ENCODE data around the gene SLC25A1.
A peak's percentile ranks its signal among the peaks of the same experiment; 100 is the strongest.

Gene SLC25A1

DNA sequence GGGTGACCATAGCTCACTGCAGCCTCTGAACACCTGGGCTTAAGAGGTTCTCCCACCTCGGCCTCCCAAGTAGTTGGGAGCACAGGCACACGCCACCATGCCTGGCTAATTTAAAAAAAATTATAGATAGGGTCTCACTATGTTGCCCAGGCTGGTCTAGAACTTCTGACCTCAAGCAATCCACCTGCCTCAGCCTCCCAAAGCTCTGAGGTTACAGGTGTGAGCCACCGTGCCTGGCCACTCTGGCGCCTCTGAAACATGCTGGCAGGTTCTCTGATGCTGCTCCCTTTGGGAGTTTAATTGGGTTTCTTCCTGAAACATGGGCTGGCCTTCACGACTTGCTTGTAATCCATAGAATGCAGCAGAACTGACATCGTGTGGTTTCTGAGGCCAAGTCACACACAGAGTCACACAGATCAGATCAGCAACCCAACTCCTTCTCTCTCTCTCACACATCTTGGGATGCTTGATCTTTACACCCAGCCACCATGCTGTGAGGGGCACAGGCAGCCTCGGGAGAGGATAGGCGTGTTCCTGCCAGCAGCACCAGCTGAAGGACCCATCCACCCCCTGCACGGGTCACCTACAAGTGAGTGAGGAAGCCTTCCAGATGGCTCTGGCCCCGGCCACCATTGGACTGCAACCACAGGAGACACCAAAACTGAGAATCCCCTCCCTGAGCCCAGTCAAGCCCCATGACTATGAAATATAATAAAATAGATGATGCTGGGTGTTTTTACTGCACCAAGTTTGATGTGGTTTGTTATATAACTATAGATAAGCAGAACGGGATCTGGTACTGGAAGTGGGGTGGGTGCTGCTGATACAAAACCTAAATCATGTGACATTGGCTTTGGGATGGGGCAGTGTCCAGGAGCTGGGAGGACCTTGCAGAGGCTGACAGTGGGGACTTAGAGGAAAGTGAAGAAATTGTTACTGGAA lies 25.3 kb downstream of the SLC25A1 start:
- Histone ChIP-seq H3K27me3 (ENCODE audit: insufficient read depth, low read length) (peaks cover 71% of the 10 kb centered on the region), H3K9ac (ENCODE audit: low read depth, low read length) (no peak overlapping the region), H3K9me3 (ENCODE audit: insufficient read depth, low read depth, low read length) (peaks cover 4% of the 10 kb centered on the region; the same call in 1 of the 2 replicates), H3K36me3 (ENCODE audit: insufficient read depth, low read length) (no peaks in the 10 kb centered on the region), H3K4me3 (ENCODE audit: low read length) (no peak overlapping the region), H3K4me1 (ENCODE audit: insufficient read depth, low read length) (no peaks in the 10 kb centered on the region), H3K27ac (ENCODE audit: low read depth, low read length) (no peak overlapping the region)
- 69% methylated on average over 11 of the region's 11 CpGs for WGBS

DNA sequence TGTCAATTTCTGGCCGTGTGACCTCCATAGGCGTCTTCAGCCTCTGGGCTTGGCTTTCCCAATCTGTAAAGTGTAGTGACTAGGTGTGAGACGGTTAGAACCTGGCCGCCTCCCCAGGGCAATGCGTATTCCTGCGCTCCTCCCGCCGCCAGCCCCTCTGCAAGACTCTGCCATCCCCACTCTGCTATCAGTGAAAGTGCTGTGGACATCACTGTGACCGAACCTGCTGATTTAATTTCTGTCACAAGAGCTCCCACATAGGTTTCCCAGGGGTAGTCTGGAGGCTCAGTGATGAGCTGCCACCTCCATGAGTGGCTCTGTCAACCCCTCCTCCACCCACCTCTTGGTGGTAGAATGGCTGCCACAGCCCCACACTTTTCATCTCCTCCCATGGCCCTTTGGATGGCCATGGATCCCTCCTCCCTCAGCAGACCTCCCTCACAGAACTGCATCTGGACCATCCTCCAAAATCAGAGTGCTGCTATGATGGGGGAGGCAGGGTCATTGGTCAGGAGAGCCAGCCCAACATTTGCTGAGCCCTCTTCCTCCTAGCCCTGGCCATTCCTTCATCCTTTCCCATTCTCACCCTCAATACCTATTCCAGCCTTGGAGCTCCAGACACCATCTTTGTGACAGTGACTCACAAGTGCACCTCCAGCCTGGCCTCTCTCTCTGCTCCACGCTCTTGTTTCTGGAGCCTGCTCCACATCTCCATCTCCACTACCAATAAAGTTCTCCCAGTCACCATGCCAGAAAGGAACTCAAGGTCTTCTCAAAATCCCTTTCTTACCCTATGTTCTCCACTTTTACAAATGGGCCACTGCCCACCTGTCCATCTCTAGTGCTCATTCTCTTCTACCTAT lies 27.0 kb downstream of the SLC25A1 start:
- no peak overlapping the region for H3K9ac ChIP-seq (ENCODE audit: low read depth, low read length)
- 57% methylated on average over 10 of the region's 10 CpGs for WGBS
- H3K4me1 ChIP-seq (ENCODE audit: insufficient read depth, low read length): peaks cover 5% of the 10 kb centered on the region; the same call in 1 of the 2 replicates
- H3K36me3 ChIP-seq (ENCODE audit: insufficient read depth, low read length): no peaks in the 10 kb centered on the region
- H3K4me3 ChIP-seq (ENCODE audit: low read length): peak overlapping the region; percentile 27; the same call in 1 of the 2 replicates
- peaks cover 87% of the 10 kb centered on the region for H3K27me3 ChIP-seq (ENCODE audit: insufficient read depth, low read length)
- H3K27ac ChIP-seq (ENCODE audit: low read depth, low read length): no peak overlapping the region
- H3K9me3 ChIP-seq (ENCODE audit: insufficient read depth, low read depth, low read length): peaks cover 4% of the 10 kb centered on the region; the same call in 1 of the 2 replicates

DNA sequence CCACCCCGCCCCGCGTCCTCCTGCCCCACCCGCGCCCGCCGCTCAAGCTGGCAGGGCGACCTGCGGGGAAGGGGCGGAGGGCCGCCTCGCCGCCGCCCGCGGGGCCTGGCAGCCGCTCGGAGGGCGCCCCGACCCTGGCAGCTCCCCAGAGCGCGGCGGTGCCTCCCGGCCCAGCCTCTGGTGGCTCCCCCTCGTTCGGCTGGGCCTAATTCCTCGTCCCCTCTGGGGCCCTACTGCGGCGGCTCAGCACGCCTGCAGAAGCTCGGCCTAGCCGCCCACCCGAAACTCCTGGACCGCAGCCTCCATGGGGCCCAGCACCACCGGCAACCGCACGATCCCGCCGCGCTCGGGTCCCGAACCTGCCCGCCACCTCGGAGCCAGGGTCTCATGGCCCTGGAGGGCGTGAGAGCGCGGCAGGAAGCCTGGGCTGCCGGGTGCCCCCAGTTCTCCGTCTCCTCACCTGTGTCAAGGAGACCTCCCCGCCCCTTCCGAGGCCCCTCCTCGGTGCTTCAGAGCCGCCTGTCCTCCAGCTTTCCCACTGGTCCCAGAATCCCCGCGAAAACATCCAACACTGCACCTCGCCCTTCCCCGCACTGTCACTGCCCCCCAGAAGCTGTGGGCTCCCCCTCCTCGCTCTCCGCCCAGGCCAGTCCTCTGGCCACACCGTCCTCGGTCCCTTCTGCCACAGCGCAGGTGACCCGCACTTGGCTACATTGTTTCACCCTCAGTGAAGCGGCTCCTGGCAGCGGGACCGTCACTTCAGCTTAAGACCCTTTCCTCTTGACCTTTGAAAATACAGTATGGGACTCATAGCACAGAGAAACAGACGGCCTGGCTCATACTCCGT lies 27.8 kb downstream of the SLC25A1 start:
- H3K9me3 ChIP-seq (ENCODE audit: insufficient read depth, low read depth, low read length): peaks cover 4% of the 10 kb centered on the region; the same call in 1 of the 2 replicates
- H3K4me3 ChIP-seq (ENCODE audit: low read length): peak overlapping the region; percentile 27; the same call in 1 of the 2 replicates
- peaks cover 5% of the 10 kb centered on the region; the same call in 1 of the 2 replicates for H3K4me1 ChIP-seq (ENCODE audit: insufficient read depth, low read length)
- no peak overlapping the region for H3K9ac ChIP-seq (ENCODE audit: low read depth, low read length)
- H3K27ac ChIP-seq (ENCODE audit: low read depth, low read length): no peak overlapping the region
- WGBS: 18% methylated on average over 67 of the region's 68 CpGs
- H3K27me3 ChIP-seq (ENCODE audit: insufficient read depth, low read length): peaks cover 84% of the 10 kb centered on the region
- no peaks in the 10 kb centered on the region for H3K36me3 ChIP-seq (ENCODE audit: insufficient read depth, low read length)

DNA sequence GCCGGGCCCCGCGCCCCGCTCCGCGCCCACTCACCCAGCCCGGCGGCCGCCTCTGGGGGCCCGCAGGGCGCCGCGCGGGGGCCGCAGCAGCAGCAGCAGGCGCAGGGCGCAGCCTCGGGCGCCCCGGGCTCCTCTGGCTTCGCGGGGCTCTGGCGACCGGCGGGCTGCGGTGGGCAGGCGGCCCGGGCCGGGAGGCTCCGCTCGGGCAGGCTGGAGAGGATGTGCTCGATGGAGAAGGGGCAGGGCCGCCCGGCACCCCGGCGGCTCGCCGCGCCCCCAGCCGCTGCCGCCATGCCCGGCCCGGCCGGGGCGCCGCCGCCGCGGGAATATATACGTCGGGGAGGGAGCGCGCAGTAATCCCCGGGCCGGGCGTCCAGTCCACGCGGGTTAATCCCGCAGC lies 28.5 kb downstream of the SLC25A1 start, which contains the start of gene GSC2:
Gene GSC2 (minus strand): TSS at position 302 of the 400 bp plus-strand sequence. CDS start 9 bp downstream, at position 293.
- no peak within 1 kb of the TSS for H3K27ac ChIP-seq (ENCODE audit: low read depth, low read length)
- H3K36me3 ChIP-seq (ENCODE audit: insufficient read depth, low read length): no peaks in the 10 kb centered on the region
- H3K4me3 ChIP-seq (ENCODE audit: low read length): peak within 1 kb of the TSS; percentile 45
- peaks cover 5% of the 10 kb centered on the region; the same call in 1 of the 2 replicates for H3K4me1 ChIP-seq (ENCODE audit: insufficient read depth, low read length)
- H3K27me3 ChIP-seq (ENCODE audit: insufficient read depth, low read length): peaks cover 80% of the 10 kb centered on the region
- H3K9me3 ChIP-seq (ENCODE audit: insufficient read depth, low read depth, low read length): peaks cover 4% of the 10 kb centered on the region; the same call in 1 of the 2 replicates
- 3% methylated on average over 59 of the region's 59 CpGs for WGBS
- H3K9ac ChIP-seq (ENCODE audit: low read depth, low read length): peak within 1 kb of the TSS; percentile 0; the same call in 1 of the 2 replicates

DNA sequence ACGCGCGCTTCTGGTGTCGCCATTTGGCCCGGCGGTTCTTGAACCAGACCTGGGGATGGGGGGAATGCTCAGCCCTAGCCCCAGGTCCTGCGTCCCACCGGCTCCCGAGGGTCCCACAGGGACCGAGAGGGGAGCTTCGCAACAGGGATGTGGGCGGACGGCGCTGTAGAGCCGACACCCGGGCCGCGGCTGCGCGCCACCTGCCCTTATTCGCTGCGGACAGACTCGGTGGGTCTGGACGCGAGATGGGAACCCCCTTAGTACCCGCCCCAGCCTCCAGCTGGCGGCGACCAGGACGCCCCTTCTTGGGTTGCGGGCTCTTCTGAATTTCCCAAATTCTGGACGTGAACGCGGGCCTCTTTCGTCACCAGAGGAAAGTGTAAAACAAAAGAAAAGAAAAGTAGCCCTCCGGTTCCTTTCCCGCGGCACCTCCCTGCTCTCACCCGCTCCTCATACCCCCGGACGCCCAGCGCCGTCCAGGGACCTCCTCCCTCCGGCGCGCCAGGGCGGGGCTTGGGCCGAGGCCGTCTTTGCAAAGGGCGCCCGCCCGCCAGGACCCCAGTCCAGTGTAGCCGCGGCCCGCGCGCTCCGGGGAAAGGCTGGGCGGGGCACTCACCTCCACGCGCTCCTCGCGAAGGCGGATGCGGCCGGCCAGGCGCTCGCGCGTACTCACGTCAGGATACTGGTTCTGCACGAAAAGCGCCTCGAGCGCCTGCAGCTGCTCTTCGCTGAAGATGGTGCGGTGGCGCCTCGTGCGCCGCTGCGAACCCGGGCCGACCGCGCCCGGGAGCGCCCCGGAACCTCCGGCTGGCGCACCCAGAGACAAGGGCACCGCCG lies 29.3 kb downstream of the SLC25A1 start:
- Histone ChIP-seq H3K4me3 (ENCODE audit: low read length) (peak overlapping the region; percentile 45), H3K9me3 (ENCODE audit: insufficient read depth, low read depth, low read length) (peaks cover 4% of the 10 kb centered on the region; the same call in 1 of the 2 replicates), H3K36me3 (ENCODE audit: insufficient read depth, low read length) (no peaks in the 10 kb centered on the region), H3K27me3 (ENCODE audit: insufficient read depth, low read length) (peaks cover 77% of the 10 kb centered on the region), H3K9ac (ENCODE audit: low read depth, low read length) (peak overlapping the region; percentile 0; the same call in 1 of the 2 replicates), H3K4me1 (ENCODE audit: insufficient read depth, low read length) (peaks cover 5% of the 10 kb centered on the region; the same call in 1 of the 2 replicates), H3K27ac (ENCODE audit: low read depth, low read length) (no peak overlapping the region)
- WGBS: 12% methylated on average over 92 of the region's 92 CpGs

DNA sequence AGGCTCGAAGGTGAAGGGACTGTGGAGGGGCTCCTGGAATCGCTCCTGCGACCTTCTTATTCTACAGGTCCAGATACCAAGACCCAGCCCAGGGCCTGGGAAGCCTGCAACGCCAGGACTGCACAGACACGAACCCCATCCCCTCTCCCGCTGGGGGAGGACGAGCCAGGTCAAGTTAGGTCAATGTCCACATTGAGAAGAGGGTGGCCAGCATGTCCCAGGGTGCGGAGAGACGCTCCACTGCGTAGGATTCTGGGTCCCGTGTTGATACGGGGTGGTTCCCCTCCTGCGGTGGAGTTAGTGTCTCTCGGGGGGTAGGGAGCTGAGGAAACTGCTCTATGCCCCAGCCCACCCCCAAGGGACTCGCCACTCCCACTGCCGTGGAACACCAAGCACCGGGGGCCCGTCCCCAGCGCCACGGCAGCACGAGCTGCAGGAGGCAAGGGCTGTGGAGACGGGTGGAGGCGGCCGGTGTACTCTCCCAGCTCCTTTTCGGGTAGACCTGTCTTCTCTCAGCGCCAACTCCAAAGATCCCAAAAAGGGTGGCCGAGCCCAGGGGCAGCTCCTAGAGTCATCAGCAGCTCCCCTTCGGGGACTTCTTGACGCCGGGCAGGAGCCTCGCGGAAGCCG lies 30.0 kb downstream of the SLC25A1 start:
- Histone ChIP-seq H3K9ac (ENCODE audit: low read depth, low read length) (no peak overlapping the region), H3K4me3 (ENCODE audit: low read length) (peak overlapping the region; percentile 45; the same call in 1 of the 2 replicates), H3K9me3 (ENCODE audit: insufficient read depth, low read depth, low read length) (peaks cover 4% of the 10 kb centered on the region; the same call in 1 of the 2 replicates), H3K4me1 (ENCODE audit: insufficient read depth, low read length) (peaks cover 5% of the 10 kb centered on the region; the same call in 1 of the 2 replicates), H3K27me3 (ENCODE audit: insufficient read depth, low read length) (peaks cover 73% of the 10 kb centered on the region), H3K27ac (ENCODE audit: low read depth, low read length) (no peak overlapping the region), H3K36me3 (ENCODE audit: insufficient read depth, low read length) (no peaks in the 10 kb centered on the region)
- WGBS: 76% methylated on average over 33 of the region's 33 CpGs

DNA sequence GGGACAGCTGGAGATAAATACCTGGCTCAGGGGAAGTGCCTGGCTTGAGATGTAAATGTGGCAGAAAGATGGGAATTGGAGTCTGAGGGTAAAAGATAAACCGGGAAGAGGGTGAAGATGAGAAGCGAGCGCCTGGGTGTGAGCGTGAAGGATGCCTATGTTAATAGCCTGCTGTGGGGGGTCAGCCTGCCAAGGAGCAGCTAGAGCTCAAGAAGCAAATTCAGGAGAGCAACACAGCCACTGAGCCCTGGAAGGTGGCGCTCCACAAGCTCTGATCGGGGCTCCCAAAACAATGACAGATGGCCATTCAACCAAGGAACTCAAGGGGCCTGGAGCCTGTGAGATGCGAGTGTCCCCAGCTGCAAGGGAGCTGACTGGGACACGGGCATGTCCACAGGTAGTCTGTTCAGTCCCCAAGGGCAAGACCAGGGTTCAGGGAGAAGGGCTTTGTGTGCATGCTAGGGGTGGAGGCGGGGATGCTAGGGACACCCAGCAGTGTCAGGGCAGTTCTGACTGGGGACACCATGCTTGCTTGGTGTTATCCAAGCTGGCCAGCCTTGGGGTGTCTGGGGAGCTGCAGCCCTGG lies 31.2 kb downstream of the SLC25A1 start:
- Histone ChIP-seq H3K4me3 (ENCODE audit: low read length) (no peak overlapping the region), H3K27ac (ENCODE audit: low read depth, low read length) (no peak overlapping the region), H3K4me1 (ENCODE audit: insufficient read depth, low read length) (peaks cover 5% of the 10 kb centered on the region; the same call in 1 of the 2 replicates), H3K9me3 (ENCODE audit: insufficient read depth, low read depth, low read length) (peaks cover 4% of the 10 kb centered on the region; the same call in 1 of the 2 replicates), H3K9ac (ENCODE audit: low read depth, low read length) (no peak overlapping the region), H3K36me3 (ENCODE audit: insufficient read depth, low read length) (peaks cover 5% of the 10 kb centered on the region), H3K27me3 (ENCODE audit: insufficient read depth, low read length) (peaks cover 61% of the 10 kb centered on the region)
- 29% methylated on average over 9 of the region's 9 CpGs for WGBS

DNA sequence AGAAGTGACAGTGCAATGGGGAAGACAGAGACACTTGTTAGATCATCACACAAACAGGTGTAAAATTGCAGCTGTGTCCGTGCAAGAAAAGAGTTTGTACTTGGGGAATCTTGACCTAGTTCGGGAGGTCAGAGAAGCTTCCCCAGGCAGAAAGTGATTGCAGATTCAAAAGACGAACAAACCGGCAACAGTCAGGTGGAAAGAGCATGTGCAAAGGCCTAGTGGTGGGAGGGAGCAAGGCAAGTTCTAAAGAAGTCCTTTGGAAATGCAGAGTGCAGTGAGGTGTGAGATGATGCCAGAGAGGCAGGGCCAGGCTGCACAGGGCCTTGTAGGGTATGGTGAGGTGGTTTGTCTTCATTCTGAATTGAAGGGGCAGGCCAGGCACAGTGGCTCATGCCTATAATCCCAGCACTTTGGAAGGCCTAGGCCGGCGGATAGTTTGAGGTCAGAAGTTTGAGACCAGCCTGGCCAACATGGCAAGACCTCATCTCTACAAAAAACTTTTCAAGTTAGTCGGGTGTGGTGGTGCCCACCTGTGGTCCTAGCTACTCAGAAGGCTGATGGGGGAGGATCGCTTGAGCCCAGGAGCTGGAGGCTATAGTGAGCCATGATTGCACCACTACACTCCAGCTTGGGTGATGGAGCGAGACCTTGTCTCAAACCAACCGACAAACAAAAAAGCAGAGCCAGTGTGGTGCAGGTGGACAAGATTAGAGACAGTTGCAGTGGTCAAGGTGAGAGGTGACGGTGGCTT lies 32.1 kb downstream of the SLC25A1 start:
- H3K36me3 ChIP-seq (ENCODE audit: insufficient read depth, low read length): peaks cover 11% of the 10 kb centered on the region
- no peak overlapping the region for H3K4me3 ChIP-seq (ENCODE audit: low read length)
- H3K27me3 ChIP-seq (ENCODE audit: insufficient read depth, low read length): peaks cover 52% of the 10 kb centered on the region
- H3K9me3 ChIP-seq (ENCODE audit: insufficient read depth, low read depth, low read length): peaks cover under 1% of the 10 kb centered on the region; the same call in 1 of the 2 replicates
- WGBS: 82% methylated on average over 11 of the region's 11 CpGs
- H3K27ac ChIP-seq (ENCODE audit: low read depth, low read length): no peak overlapping the region
- peaks cover 5% of the 10 kb centered on the region; the same call in 1 of the 2 replicates for H3K4me1 ChIP-seq (ENCODE audit: insufficient read depth, low read length)
- no peak overlapping the region for H3K9ac ChIP-seq (ENCODE audit: low read depth, low read length)

Data from HUES64 (cell line).